KOPT-K1 (cell line): Measurements from ENCODE around the gene ASMTL.
"Not testable (repeated sequence)": the region's sequence is repeated elsewhere in the genome, so short reads cannot be mapped to it uniquely, and the experiment has no call there.

Experiments
- H3K27ac ChIP-seq: fragments of 200-600 bp; sonication (generic); 2 replicates; pipeline ENCODE4 v1.5.1; 2016; ENCODE audit warnings: antibody characterized with exemption, mild to moderate bottlenecking, low read depth, low read length; ENCODE audit not compliant: poor library complexity, severe bottlenecking
- H3K36me3 ChIP-seq: fragments of 200-600 bp; sonication (generic); 2 replicates; pipeline ENCODE4 v1.5.1; 2017; ENCODE audit warnings: antibody characterized with exemption, mild to moderate bottlenecking, low read length, moderate library complexity; ENCODE audit not compliant: insufficient read depth
- H3K9me3 ChIP-seq: fragments of 200-600 bp; sonication (generic); 2 replicates; pipeline ENCODE4 v1.5.1; 2017; ENCODE audit warnings: antibody characterized with exemption, low read length, mild to moderate bottlenecking; ENCODE audit not compliant: insufficient read depth, poor library complexity, severe bottlenecking

The ASMTL gene

GRCh38 chrX:1452516-1453394, at the start of gene ASMTL:
ASMTL (minus strand) TSS chrX:1452909; CDS start chrX:1452840, 69 bp downstream.
- H3K27ac ChIP-seq = peak within 1 kb of the TSS; percentile 81
- H3K9me3 ChIP-seq = no peaks in the 10 kb centered on the region
- H3K36me3 ChIP-seq = peaks cover 14% of the 10 kb centered on the region; the same call in 1 of the 2 replicates

- no peak overlapping the region for H3K27ac ChIP-seq
Measured at GRCh38 chrX:1502241-1502640, 49.5 kb upstream of the ASMTL start.

GRCh38 chrX:1500701-1501624, 48.3 kb upstream of the ASMTL start:
- peak overlapping the region; percentile 47 for H3K27ac ChIP-seq
- H3K9me3 ChIP-seq = no peaks in the 10 kb centered on the region
- H3K36me3 ChIP-seq = peaks cover 79% of the 10 kb centered on the region

More at GRCh38 chrX:1502241-1502640, 49.5 kb upstream of the ASMTL start:
- H3K36me3 ChIP-seq = peaks cover 83% of the 10 kb centered on the region
- H3K9me3 ChIP-seq = no peaks in the 10 kb centered on the region

GRCh38 chrX:1496076-1496475, 43.4 kb upstream of the ASMTL start:
- Histone ChIP-seq H3K27ac (peak overlapping the region; percentile 51), H3K9me3 (no peaks in the 10 kb centered on the region), H3K36me3 (peaks cover 63% of the 10 kb centered on the region)

- Histone ChIP-seq H3K36me3 (peaks cover 64% of the 10 kb centered on the region), H3K27ac (peak overlapping the region; percentile 67), H3K9me3 (no peaks in the 10 kb centered on the region)
Measured at GRCh38 chrX:1493877-1494510, 41.3 kb upstream of the ASMTL start.

- H3K9me3 ChIP-seq = no peaks in the 10 kb centered on the region
- peak overlapping the region; percentile 67 for H3K27ac ChIP-seq
- H3K36me3 ChIP-seq = peaks cover 70% of the 10 kb centered on the region
Measured at GRCh38 chrX:1493412-1493811, 40.7 kb upstream of the ASMTL start.

GRCh38 chrX:1492421-1493012, 39.8 kb upstream of the ASMTL start:
- H3K9me3 ChIP-seq = no peaks in the 10 kb centered on the region
- peak overlapping the region; percentile 39 for H3K27ac ChIP-seq
- peaks cover 72% of the 10 kb centered on the region for H3K36me3 ChIP-seq

- Histone ChIP-seq H3K36me3 (peaks cover 73% of the 10 kb centered on the region), H3K27ac (no peak overlapping the region), H3K9me3 (peaks cover 1% of the 10 kb centered on the region)
Measured at GRCh38 chrX:1491851-1492349, 39.2 kb upstream of the ASMTL start.

- not testable (repeated sequence) for H3K27ac ChIP-seq, H3K9me3 ChIP-seq
- peaks cover 76% of the 10 kb centered on the region for H3K36me3 ChIP-seq
Measured at GRCh38 chrX:1491248-1491647, 38.5 kb upstream of the ASMTL start.

GRCh38 chrX:1490723-1491122, 38.0 kb upstream of the ASMTL start:
- H3K27ac ChIP-seq = not testable (repeated sequence)
- Histone ChIP-seq H3K36me3 (peaks cover 75% of the 10 kb centered on the region), H3K9me3 (peaks cover 10% of the 10 kb centered on the region)

GRCh38 chrX:1489354-1489753, 36.6 kb upstream of the ASMTL start:
- H3K9me3 ChIP-seq = peaks cover 10% of the 10 kb centered on the region
- H3K36me3 ChIP-seq = peaks cover 73% of the 10 kb centered on the region
- H3K27ac ChIP-seq = not testable (repeated sequence)

- Histone ChIP-seq H3K36me3 (peaks cover 80% of the 10 kb centered on the region), H3K9me3 (peaks cover 10% of the 10 kb centered on the region), H3K27ac (peak overlapping the region; percentile 7)
Measured at GRCh38 chrX:1488745-1489144, 36.0 kb upstream of the ASMTL start.

- Histone ChIP-seq H3K36me3 (peaks cover 82% of the 10 kb centered on the region), H3K27ac (peak overlapping the region; percentile 7), H3K9me3 (peaks cover 10% of the 10 kb centered on the region)
Measured at GRCh38 chrX:1488141-1488540, 35.4 kb upstream of the ASMTL start.

- Histone ChIP-seq H3K9me3 (peaks cover 10% of the 10 kb centered on the region), H3K36me3 (peaks cover 80% of the 10 kb centered on the region), H3K27ac (no peak overlapping the region)
Measured at GRCh38 chrX:1487401-1487800, 34.7 kb upstream of the ASMTL start.
